Upper lobe of left lung (tissue), 4 donors: Measurements from ENCODE around the gene TENM4.

ENCODE experiments used
- EP300 ChIP-seq, 4 donors: sonication (generic); formaldehyde crosslinking; IDR thresholded peaks; one replicate each; pipeline ENCODE4 v1.5.1; 2017; ENCODE audit warnings: antibody characterized with exemption in 4 of 4, control low read depth in 2 of 4
- POLR2A ChIP-seq, 4 donors: fragments of 450-650 bp; IDR thresholded peaks; one replicate each; pipeline ENCODE4 v1.5.1; 2016 to 2017; ENCODE audit warnings: antibody characterized with exemption in 4 of 4, mild to moderate bottlenecking in 2 of 4
- POLR2AphosphoS5 ChIP-seq, 2 donors: sonication (generic); formaldehyde crosslinking; IDR thresholded peaks; one replicate each; pipeline ENCODE4 v1.5.1; 2017; ENCODE audit warnings: antibody characterized with exemption in 2 of 2
- TF ChIP-seq, protein P1 (sequence below), 6 experiments: fragments of 450-650 bp in 4 of 6; fragments of 200-600 bp in 2 of 6; sonication (generic) in 2 of 6; IDR thresholded peaks; one replicate each; pipeline ENCODE4 v1.5.1; 2016 to 2019; ENCODE audit warnings: antibody characterized with exemption in 6 of 6

DNA sequence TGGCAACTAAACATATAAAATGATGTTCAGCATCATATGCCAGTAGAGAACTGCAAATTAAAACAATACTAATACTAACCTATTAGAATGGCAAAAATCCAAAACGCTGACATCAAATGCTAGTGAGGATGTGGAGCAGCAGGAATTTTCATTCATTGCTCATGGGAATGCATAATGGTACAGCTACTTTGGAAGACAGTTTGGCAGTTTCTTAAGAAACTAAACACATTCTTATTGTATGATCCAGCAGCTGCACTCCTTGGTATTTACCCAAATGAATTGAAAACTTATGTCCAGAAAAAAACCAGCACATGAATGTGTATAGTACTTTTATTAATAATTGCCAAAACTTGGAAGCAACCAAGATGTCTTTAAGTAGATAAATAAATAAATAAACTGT lies 258.0 kb downstream of the TENM4 start:
- TF ChIP-seq, protein P1, sequence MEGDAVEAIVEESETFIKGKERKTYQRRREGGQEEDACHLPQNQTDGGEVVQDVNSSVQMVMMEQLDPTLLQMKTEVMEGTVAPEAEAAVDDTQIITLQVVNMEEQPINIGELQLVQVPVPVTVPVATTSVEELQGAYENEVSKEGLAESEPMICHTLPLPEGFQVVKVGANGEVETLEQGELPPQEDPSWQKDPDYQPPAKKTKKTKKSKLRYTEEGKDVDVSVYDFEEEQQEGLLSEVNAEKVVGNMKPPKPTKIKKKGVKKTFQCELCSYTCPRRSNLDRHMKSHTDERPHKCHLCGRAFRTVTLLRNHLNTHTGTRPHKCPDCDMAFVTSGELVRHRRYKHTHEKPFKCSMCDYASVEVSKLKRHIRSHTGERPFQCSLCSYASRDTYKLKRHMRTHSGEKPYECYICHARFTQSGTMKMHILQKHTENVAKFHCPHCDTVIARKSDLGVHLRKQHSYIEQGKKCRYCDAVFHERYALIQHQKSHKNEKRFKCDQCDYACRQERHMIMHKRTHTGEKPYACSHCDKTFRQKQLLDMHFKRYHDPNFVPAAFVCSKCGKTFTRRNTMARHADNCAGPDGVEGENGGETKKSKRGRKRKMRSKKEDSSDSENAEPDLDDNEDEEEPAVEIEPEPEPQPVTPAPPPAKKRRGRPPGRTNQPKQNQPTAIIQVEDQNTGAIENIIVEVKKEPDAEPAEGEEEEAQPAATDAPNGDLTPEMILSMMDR (IDR thresholded peaks at IDR 0.05): no peak
- TF ChIP-seq POLR2A (IDR thresholded peaks at IDR 0.05): no peak
- TF ChIP-seq EP300 (IDR thresholded peaks at IDR 0.05): no peak
- TF ChIP-seq POLR2AphosphoS5 (IDR thresholded peaks at IDR 0.05): no peak
